ENCODE data around the gene GALNT2. TPM values are rescaled to one million over a fixed set of nuclear protein-coding genes. Genes with fewer than 3 reads are reported as not detected.

GALNT2 gene
- total and polyA plus RNA-seq, 5 donors = 27.4 to 45.5 (median 38.8) TPM

DNA sequence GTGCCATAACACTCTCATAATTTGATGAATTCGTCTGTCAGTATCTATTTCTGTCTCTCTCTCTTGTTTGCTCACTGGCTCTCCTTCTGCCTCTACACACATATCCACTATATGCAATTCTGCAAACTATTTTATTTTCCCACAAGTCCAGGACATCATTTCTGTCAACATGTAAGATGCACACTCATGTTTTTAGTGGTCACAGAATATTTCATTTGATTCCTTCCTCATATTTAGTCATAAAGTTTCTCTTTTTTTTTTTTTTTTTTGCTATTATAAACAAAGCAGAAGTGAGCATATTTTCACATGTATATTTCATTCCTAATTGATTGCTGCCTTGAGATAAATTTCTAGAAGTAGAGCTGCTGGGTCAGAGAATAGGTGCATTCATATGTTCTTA is 193.8 kb downstream of the GALNT2 start:
- intact Hi-C loops (cut with DNase I) = no loop called here
- 57% methylated on average over 1 of the region's 1 CpG for WGBS
- Histone ChIP-seq H3K9me3 (ENCODE audit: control insufficient read depth, low read length) (no peaks in the 10 kb centered on the region), H3K4me1 (ENCODE audit: control insufficient read depth, insufficient read depth, low read length) (no peaks in the 10 kb centered on the region), H3K4me3 (ENCODE audit: low read length) (no peak overlapping the region), H3K27ac (ENCODE audit: low read length) (no peak overlapping the region), H3K27me3 (ENCODE audit: control insufficient read depth, insufficient read depth) (no peaks in the 10 kb centered on the region)
- ATAC-seq = no peak
- no peak for DNase-seq

DNA sequence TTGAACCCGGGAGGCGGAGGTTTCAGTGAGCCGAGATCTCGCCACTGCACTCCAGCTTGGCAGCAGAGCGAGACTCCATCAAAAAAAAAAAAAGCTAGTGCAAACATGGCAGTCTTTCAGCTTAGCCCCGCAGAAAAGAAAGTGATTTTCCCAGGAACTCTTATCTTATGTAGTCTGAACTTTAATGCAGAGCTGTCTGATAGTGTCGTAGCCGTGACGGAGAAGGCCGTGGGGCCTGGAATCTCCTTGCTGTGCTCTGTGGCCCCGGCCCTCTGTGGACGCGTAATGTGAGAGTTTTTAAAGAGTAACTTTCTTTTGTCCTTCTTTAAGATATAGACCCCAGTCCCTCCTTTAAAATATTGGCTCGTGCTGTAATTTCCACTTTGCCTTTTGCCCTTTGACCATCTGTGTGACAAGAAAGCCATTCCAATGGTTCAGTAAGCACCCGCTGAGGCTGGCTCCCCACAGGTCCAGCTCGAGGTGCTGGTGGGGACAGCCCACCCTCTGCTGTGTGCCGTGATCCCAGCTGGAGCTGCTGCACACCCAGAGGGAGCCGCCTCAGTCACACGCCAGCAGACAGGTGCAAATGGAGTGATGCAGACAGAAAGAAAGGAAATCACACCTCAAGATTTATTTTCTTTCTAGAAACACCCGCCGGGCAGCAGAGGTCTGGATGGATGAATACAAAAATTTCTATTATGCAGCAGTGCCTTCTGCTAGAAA is 195.1 kb downstream of the GALNT2 start:
- peaks cover 1% of the 10 kb centered on the region for H3K4me1 ChIP-seq (ENCODE audit: control insufficient read depth, insufficient read depth, low read length)
- no peak overlapping the region for H3K27ac ChIP-seq (ENCODE audit: low read length)
- ATAC-seq = peak; percentile 53 to 64
- no peaks in the 10 kb centered on the region for H3K9me3 ChIP-seq (ENCODE audit: control insufficient read depth, low read length)
- 74% methylated on average over 21 of the region's 21 CpGs for WGBS
- DNase-seq = no peak
- H3K4me3 ChIP-seq (ENCODE audit: low read length) = no peak overlapping the region
- intact Hi-C loops (cut with DNase I) = no loop called here
- no peaks in the 10 kb centered on the region for H3K27me3 ChIP-seq (ENCODE audit: control insufficient read depth, insufficient read depth)

DNA sequence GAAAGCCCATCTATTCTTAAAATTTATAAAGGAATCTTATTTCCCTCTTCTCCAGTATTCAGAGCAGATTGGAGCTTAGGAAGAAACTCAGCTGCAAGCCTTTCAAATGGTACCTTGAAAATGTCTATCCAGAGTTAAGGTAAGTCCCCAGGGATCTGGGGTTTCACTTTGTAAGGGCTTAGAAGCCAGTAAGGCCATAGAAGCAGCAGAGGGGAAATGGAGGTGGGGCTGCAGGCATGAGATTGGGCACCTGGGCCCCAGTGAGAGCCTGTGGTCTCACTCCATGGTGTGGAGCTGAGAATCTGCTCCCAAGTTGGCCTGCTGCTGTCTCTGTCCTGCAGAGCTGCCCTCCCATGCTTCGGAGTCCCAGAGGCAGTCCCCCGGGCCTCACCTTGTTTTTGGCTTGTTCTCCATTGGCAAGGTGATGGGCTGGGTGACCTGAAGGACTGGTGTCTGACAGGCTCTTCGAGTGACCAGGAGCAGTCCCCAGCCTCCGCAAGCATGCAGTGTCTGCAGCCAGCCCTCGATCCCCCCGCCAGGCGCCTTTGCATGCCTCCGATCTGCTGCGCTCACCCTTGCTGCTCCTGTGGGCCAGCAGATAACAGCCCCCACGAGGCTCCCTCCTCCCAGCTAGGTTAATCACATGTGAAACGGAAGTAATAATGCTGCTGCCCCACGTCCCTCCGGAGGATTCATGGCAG is 196.0 kb downstream of the GALNT2 start:
- Histone ChIP-seq H3K4me1 (ENCODE audit: control insufficient read depth, insufficient read depth, low read length) (peaks cover 1% of the 10 kb centered on the region), H3K27me3 (ENCODE audit: control insufficient read depth, insufficient read depth) (no peaks in the 10 kb centered on the region), H3K27ac (ENCODE audit: low read length) (no peak overlapping the region), H3K9me3 (ENCODE audit: control insufficient read depth, low read length) (no peaks in the 10 kb centered on the region), H3K4me3 (ENCODE audit: low read length) (no peak overlapping the region)
- DNase-seq (no peak), ATAC-seq (no peak)
- 83% methylated on average over 13 of the region's 13 CpGs for WGBS
- intact Hi-C loops (cut with DNase I) = no loop called here

DNA sequence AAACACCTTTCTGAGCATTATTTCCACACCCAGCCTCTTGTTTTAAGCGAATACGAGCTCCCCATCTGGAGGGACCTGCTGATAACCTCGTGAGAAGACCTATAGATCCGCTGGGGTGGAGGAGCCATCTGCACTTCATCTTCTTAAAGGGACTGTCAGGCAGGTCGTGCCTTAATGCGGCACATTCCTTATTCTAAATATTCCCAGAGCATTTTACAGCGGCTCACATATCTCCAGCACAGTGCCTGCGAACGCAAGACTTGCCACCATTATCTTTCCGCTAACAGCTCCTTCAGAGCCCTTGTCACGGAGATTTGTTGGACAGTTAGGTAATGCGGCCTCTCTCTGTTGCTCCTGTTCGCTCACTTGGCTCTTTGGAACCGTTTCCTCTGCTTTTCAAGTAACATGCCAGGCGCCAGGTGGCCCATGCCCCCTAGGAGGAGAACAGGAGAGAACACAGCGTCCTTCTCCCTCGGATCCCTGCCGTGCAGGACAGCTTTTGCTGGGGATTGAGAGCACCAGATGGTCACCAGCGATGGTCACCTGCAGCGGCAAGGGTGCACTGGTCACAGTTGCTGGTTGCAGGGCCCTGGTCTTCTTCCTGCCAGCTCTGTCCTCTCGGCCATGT is 196.6 kb downstream of the GALNT2 start:
- H3K4me3 ChIP-seq (ENCODE audit: low read length) = no peak overlapping the region
- intact Hi-C loops (cut with DNase I) = no loop called here
- peaks cover 1% of the 10 kb centered on the region for H3K4me1 ChIP-seq (ENCODE audit: control insufficient read depth, insufficient read depth, low read length)
- DNase-seq (no peak), ATAC-seq (no peak)
- H3K9me3 ChIP-seq (ENCODE audit: control insufficient read depth, low read length) = no peaks in the 10 kb centered on the region
- H3K27me3 ChIP-seq (ENCODE audit: control insufficient read depth, insufficient read depth) = no peaks in the 10 kb centered on the region
- 81% methylated on average over 21 of the region's 21 CpGs for WGBS
- no peak overlapping the region for H3K27ac ChIP-seq (ENCODE audit: low read length)

DNA sequence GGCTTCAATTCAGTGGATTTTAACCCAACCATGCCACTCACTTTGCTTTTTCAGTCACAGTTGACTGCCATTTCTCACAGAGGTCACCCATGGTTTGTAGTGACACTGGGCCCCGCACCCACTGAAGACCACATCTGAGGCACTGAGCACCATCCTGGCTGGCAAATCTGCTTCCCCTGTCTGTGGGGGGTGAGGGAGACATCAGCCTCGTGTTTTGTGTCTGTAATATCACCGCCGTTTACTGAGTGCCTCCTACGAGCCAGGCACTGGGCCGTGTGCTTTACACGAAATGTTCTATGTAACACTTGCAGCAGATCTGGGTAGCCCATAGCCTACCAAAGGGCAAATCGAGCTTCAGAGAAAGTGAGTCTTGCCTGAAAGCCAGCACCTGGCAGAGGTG is 197.3 kb downstream of the GALNT2 start:
- no peaks in the 10 kb centered on the region for H3K9me3 ChIP-seq (ENCODE audit: control insufficient read depth, low read length)
- no peak for ATAC-seq
- 91% methylated on average over 8 of the region's 8 CpGs for WGBS
- peaks cover 1% of the 10 kb centered on the region for H3K4me1 ChIP-seq (ENCODE audit: control insufficient read depth, insufficient read depth, low read length)
- intact Hi-C loops (cut with DNase I) = no loop called here
- no peak overlapping the region for H3K27ac ChIP-seq (ENCODE audit: low read length)
- no peak for DNase-seq
- no peak overlapping the region for H3K4me3 ChIP-seq (ENCODE audit: low read length)
- no peaks in the 10 kb centered on the region for H3K27me3 ChIP-seq (ENCODE audit: control insufficient read depth, insufficient read depth)

DNA sequence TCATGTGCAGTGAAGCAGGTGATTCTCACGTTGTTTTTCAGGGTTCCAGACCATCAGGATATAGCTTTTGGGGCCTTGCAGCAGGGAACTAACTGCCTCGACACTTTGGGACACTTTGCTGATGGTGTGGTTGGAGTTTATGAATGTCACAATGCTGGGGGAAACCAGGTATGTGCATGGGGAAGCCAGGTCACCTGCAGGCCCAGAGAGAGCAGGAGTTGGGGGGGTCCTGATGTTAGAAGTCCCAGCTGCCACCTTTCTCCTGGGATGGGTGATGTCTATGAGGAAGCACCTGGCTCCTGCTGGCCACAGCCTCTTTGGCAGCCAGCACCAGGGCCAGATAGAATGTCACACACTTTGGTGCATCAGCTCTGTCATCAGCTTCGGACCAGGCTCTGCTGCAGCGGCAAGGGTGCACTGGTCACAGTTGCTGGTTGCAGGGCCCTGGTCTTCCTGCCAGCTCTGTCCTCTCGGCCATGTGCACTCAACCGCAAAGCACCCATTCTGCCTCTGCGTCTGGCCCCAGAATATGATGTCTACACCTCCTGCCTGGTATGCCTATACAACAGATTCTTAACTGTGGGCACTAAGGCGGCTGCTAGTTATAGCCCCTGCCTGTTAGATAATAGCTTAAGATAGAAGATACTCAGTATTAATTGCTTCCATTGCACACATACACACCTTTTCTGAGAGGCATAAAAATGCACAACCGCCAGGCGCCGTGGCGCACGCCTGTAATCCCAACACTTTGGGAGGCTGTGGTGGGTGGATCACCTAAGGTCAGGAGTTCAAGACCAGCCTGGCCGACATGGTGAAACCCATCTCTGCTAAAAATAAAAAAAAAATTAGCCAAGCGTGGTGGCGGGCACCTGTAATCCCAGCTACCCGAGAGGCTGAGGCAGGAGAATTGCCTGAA is 198.4 kb downstream of the GALNT2 start:
- intact Hi-C loops (cut with DNase I) = no loop called here
- Histone ChIP-seq H3K4me3 (ENCODE audit: low read length) (no peak overlapping the region), H3K4me1 (ENCODE audit: control insufficient read depth, insufficient read depth, low read length) (peaks cover 1% of the 10 kb centered on the region), H3K27ac (ENCODE audit: low read length) (no peak overlapping the region), H3K9me3 (ENCODE audit: control insufficient read depth, low read length) (no peaks in the 10 kb centered on the region), H3K27me3 (ENCODE audit: control insufficient read depth, insufficient read depth) (no peaks in the 10 kb centered on the region)
- no peak for ATAC-seq
- WGBS = 95% methylated on average over 17 of the region's 17 CpGs
- no peak for DNase-seq

DNA sequence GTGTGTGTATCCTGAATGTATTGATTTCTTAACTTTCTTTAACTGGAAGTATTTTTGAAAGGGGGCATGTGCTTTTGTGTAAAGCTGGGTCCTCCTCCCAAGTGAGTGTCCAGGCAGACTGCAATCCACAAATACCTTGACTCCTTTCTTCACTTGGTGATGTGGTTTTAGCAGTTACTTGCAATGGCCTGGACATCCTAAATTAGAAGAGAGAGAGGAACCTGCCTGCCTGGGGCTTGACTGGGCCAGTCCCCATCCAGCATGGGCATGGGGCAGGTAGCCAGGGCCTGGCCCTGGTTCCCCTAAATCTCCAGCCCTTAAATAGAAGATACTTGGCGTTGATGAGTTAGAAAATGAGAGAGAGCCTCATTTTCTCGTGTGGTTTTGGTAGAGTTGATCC is 199.4 kb downstream of the GALNT2 start:
- no peak overlapping the region for H3K27ac ChIP-seq (ENCODE audit: low read length)
- no peaks in the 10 kb centered on the region for H3K27me3 ChIP-seq (ENCODE audit: control insufficient read depth, insufficient read depth)
- WGBS = 23% methylated on average over 2 of the region's 2 CpGs
- ATAC-seq = no peak
- H3K4me1 ChIP-seq (ENCODE audit: control insufficient read depth, insufficient read depth, low read length) = peaks cover 4% of the 10 kb centered on the region
- intact Hi-C loops (cut with DNase I) = no loop called here
- no peak for DNase-seq
- no peak overlapping the region for H3K4me3 ChIP-seq (ENCODE audit: low read length)
- H3K9me3 ChIP-seq (ENCODE audit: control insufficient read depth, low read length) = no peaks in the 10 kb centered on the region

DNA sequence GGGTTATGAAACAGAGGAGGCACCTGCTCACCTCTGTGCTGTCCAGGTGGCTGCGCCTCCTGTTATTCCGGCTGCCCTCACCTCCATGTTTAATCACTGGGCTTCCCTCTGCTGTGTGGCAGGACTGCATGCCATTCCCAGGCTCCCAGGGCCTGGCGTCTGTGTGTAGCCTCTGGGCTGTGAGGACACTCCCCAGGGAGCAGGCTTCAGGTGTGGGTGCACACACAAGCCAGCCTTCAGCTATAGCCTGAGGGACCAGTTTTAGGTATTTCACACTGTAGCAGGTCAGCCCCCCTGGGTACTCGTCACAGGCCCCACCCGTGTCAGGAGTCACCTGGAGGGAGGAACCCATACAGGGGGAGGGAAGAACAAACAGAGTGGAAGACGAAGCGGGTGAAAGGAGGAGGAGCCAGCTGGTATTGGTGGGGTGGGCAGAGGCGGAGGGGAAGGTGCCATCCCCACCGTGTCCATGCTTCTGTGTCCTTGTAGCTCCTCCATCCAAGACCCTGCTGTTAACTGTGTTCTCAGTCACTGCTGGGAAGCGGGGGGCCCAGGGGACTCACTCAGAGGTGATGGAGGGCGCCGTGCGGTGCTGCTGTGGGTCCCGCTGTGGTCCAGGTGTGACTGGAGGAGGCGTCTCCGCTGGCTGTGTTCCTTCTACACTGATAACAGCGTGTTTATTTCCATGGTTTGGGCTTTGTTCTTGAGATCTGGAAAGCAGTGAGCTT is 200.5 kb downstream of the GALNT2 start:
- Histone ChIP-seq H3K4me3 (ENCODE audit: low read length) (no peak overlapping the region), H3K27ac (ENCODE audit: low read length) (no peak overlapping the region), H3K9me3 (ENCODE audit: control insufficient read depth, low read length) (no peaks in the 10 kb centered on the region), H3K27me3 (ENCODE audit: control insufficient read depth, insufficient read depth) (no peaks in the 10 kb centered on the region), H3K4me1 (ENCODE audit: control insufficient read depth, insufficient read depth, low read length) (peaks cover 4% of the 10 kb centered on the region)
- intact Hi-C loops (cut with DNase I) = no loop called here
- WGBS = 90% methylated on average over 17 of the region's 17 CpGs
- no peak for DNase-seq
- no peak for ATAC-seq

DNA sequence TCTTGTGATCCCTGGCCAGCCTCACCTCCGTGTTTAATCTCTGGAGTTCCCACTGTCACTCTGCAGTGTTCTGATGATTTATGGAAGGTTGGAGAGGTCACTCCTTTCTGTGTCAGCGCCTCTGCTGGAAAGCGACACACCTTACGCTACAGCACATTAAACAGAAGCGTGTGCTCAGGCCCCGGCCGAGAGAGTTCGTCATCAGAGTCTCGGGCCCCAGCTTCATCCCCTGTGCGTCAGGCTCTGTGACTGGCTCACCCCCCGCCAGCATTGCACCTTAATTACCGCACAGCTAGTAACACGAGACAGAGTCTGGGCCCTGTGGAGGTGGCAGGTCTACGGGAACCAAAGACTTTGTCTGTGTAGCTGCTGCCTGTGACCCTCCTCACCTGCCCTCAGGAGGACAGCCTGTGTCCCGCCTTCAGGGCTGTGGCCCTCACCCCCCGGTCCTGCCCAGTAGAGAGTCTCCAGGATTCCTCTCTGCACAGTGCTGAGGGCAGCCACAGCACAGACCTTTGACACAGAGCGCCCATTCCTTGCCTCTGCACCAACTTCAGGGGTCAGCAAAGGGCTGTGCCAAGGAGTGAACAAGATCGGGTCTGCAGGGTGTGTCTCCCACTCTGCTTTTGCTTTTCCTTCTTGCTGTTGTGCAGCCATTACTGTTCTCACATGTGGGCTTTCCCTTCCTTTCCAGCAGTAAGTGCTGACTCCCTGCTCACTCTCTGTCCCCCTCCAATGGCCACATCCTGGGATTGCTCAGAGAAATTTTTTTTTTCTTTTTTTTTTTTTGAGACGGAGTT is 201.5 kb downstream of the GALNT2 start:
- Histone ChIP-seq H3K27me3 (ENCODE audit: control insufficient read depth, insufficient read depth) (no peaks in the 10 kb centered on the region), H3K27ac (ENCODE audit: low read length) (no peak overlapping the region), H3K4me3 (ENCODE audit: low read length) (no peak overlapping the region), H3K4me1 (ENCODE audit: control insufficient read depth, insufficient read depth, low read length) (peaks cover 4% of the 10 kb centered on the region), H3K9me3 (ENCODE audit: control insufficient read depth, low read length) (no peaks in the 10 kb centered on the region)
- intact Hi-C loops (cut with DNase I) = no loop called here
- DNase-seq = no peak
- 83% methylated on average over 19 of the region's 19 CpGs for WGBS
- peak; percentile 73 to 75 for ATAC-seq

DNA sequence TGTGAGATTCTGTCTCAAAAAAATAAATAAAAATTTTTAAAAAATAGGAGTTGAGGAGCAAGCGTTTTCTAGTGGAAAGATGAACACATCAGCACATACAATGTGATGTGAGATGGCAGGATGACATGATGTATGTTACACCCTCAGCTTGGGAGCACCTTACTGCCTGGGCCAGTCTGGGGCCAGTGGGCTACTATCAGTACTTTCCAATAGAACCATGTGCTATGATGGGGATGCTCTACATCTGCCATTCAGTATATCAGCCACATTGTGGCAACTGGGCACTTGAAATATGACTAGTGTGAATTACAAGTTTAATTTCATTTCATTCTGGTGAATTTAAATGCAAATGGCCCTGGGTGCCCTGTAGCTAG is 203.1 kb downstream of the GALNT2 start:
- H3K9me3 ChIP-seq (ENCODE audit: control insufficient read depth, low read length) = no peaks in the 10 kb centered on the region
- ATAC-seq = no peak
- intact Hi-C loops (cut with DNase I) = no loop called here
- no peak for DNase-seq
- peak overlapping the region; percentile 30 for H3K27ac ChIP-seq (ENCODE audit: low read length)
- H3K27me3 ChIP-seq (ENCODE audit: control insufficient read depth, insufficient read depth) = no peaks in the 10 kb centered on the region
- 68% methylated on average over 1 of the region's 1 CpG for WGBS
- peaks cover 4% of the 10 kb centered on the region for H3K4me1 ChIP-seq (ENCODE audit: control insufficient read depth, insufficient read depth, low read length)
- H3K4me3 ChIP-seq (ENCODE audit: low read length) = no peak overlapping the region

All from right cardiac atrium (tissue), 5 donors.